Nephron (organoid): ENCODE measurements around the gene RINL.

ENCODE experiments used
- H3K27ac Mint-ChIP-seq, 3 experiments: 2 replicates each; pipeline ENCODE4 v1.8.0; 2020; ENCODE audit warnings: mixed read lengths in 3 of 3, mild to moderate bottlenecking in 2 of 3, moderate library complexity in 1 of 3
- H3K27me3 Mint-ChIP-seq: 2 replicates; pipeline ENCODE4 v1.8.0; 2021; ENCODE audit warnings: low read depth, mild to moderate bottlenecking, moderate library complexity, mixed read lengths
- H3K36me3 Mint-ChIP-seq: 2 replicates; pipeline ENCODE4 v1.8.0; 2020; ENCODE audit warnings: low read depth, mixed read lengths
- H3K4me1 Mint-ChIP-seq: 2 replicates; pipeline ENCODE4 v1.8.0; 2020; ENCODE audit warnings: mixed read lengths
- H3K4me3 Mint-ChIP-seq, 3 experiments: 2 replicates each; pipeline ENCODE4 v1.8.0; 2020; ENCODE audit warnings: mild to moderate bottlenecking in 3 of 3, mixed read lengths in 3 of 3, moderate library complexity in 2 of 3
- H3K9me3 Mint-ChIP-seq: 2 replicates; pipeline ENCODE4 v1.8.0; 2020; ENCODE audit warnings: mixed read lengths
- CTCF ChIP-seq, 3 experiments: fragments of 200-600 bp; sonication (generic); IDR thresholded peaks; one replicate each; pipeline ENCODE4 v1.5.0; 2021; ENCODE audit warnings: antibody characterized with exemption in 3 of 3; ENCODE audit not compliant: unreplicated experiment in 3 of 3

Gene RINL

GRCh38 chr19:38893341-38893771 lies 15.3 kb upstream of the RINL start:
- TF ChIP-seq CTCF (IDR thresholded peaks at IDR 0.05; ENCODE audit: unreplicated experiment in 3 of 3): no peak
- H3K4me3 Mint-ChIP-seq: no peak overlapping the region
- peaks cover 4% of the 10 kb centered on the region for H3K36me3 Mint-ChIP-seq
- H3K4me1 Mint-ChIP-seq: peaks cover 29% of the 10 kb centered on the region
- H3K27me3 Mint-ChIP-seq: no peaks in the 10 kb centered on the region
- H3K27ac Mint-ChIP-seq: peak overlapping the region in 2 of 3 experiments; percentile 40 to 60
- H3K9me3 Mint-ChIP-seq: no peaks in the 10 kb centered on the region

- no peaks in the 10 kb centered on the region for H3K9me3 Mint-ChIP-seq
- H3K36me3 Mint-ChIP-seq: peaks cover 4% of the 10 kb centered on the region
- H3K27me3 Mint-ChIP-seq: no peaks in the 10 kb centered on the region
- TF ChIP-seq CTCF (IDR thresholded peaks at IDR 0.05; ENCODE audit: unreplicated experiment in 3 of 3): no peak
- peak overlapping the region in 1 of 3 experiments; percentile 46 for H3K4me3 Mint-ChIP-seq
- H3K4me1 Mint-ChIP-seq: peaks cover 28% of the 10 kb centered on the region
- H3K27ac Mint-ChIP-seq: peak overlapping the region; percentile 40 to 66 (median 60)
Observed at GRCh38 chr19:38892841-38893240, 14.8 kb upstream of the RINL start.

GRCh38 chr19:38891771-38892170 lies 13.7 kb upstream of the RINL start:
- no peak for TF ChIP-seq CTCF (IDR thresholded peaks at IDR 0.05; ENCODE audit: unreplicated experiment in 3 of 3)
- H3K4me3 Mint-ChIP-seq: peak overlapping the region in 1 of 3 experiments; percentile 26
- no peaks in the 10 kb centered on the region for H3K27me3 Mint-ChIP-seq
- peaks cover 4% of the 10 kb centered on the region for H3K36me3 Mint-ChIP-seq
- H3K4me1 Mint-ChIP-seq: peaks cover 17% of the 10 kb centered on the region
- H3K9me3 Mint-ChIP-seq: no peaks in the 10 kb centered on the region
- peak overlapping the region; percentile 56 to 82 (median 70) for H3K27ac Mint-ChIP-seq

- Mint-ChIP-seq H3K27ac (no peak overlapping the region), H3K4me3 (no peak overlapping the region), H3K27me3 (no peaks in the 10 kb centered on the region), H3K9me3 (no peaks in the 10 kb centered on the region), H3K36me3 (peaks cover 4% of the 10 kb centered on the region), H3K4me1 (peaks cover 24% of the 10 kb centered on the region)
- TF ChIP-seq CTCF (IDR thresholded peaks at IDR 0.05; ENCODE audit: unreplicated experiment in 3 of 3): no peak
Observed at GRCh38 chr19:38890686-38891085, 12.6 kb upstream of the RINL start.

GRCh38 chr19:38889803-38890202 lies 11.7 kb upstream of the RINL start:
- Mint-ChIP-seq H3K27ac (no peak overlapping the region), H3K9me3 (no peaks in the 10 kb centered on the region), H3K4me1 (peaks cover 22% of the 10 kb centered on the region)

More at GRCh38 chr19:38889803-38890202, 11.7 kb upstream of the RINL start:
- peaks cover 4% of the 10 kb centered on the region for H3K36me3 Mint-ChIP-seq
- no peaks in the 10 kb centered on the region for H3K27me3 Mint-ChIP-seq
- no peak overlapping the region for H3K4me3 Mint-ChIP-seq
- no peak for TF ChIP-seq CTCF (IDR thresholded peaks at IDR 0.05; ENCODE audit: unreplicated experiment in 3 of 3)
